Measurements from ENCODE around the gene ZBTB40.

ZBTB40 gene

GRCh38 chr1:22443332-22443731 is 8.3 kb upstream of the ZBTB40 start:
- no peak overlapping the region for H3K4me3 ChIP-seq (ENCODE audit: low read length)
- DNase-seq (ENCODE audit: low read depth) = no peak
- no peak for TF ChIP-seq CTCF (IDR thresholded peaks at IDR 0.05; ENCODE audit: insufficient read depth, low read depth, low read length, missing control alignments)

- DNase-seq (ENCODE audit: low read depth) = no peak
- TF ChIP-seq CTCF (IDR thresholded peaks at IDR 0.05; ENCODE audit: insufficient read depth, low read depth, low read length, missing control alignments) = no peak
These were observed 6.8 kb upstream of the ZBTB40 start for GRCh38 chr1:22444856-22445255.

GRCh38 chr1:22447621-22448111 is 4.0 kb upstream of the ZBTB40 start:
- peak; percentile 62 for DNase-seq (ENCODE audit: low read depth)
- no peak overlapping the region for H3K4me3 ChIP-seq (ENCODE audit: low read length)
- TF ChIP-seq CTCF (IDR thresholded peaks at IDR 0.05; ENCODE audit: insufficient read depth, low read depth, low read length, missing control alignments) = no peak

More at GRCh38 chr1:22444856-22445255, 6.8 kb upstream of the ZBTB40 start:
- no peak overlapping the region for H3K4me3 ChIP-seq (ENCODE audit: low read length)

GRCh38 chr1:22449636-22450035 is 2.0 kb upstream of the ZBTB40 start:
- H3K4me3 ChIP-seq (ENCODE audit: low read length) = no peak overlapping the region
- no peak for TF ChIP-seq CTCF (IDR thresholded peaks at IDR 0.05; ENCODE audit: insufficient read depth, low read depth, low read length, missing control alignments)
- DNase-seq (ENCODE audit: low read depth) = no peak

- no peak for DNase-seq (ENCODE audit: low read depth)
- TF ChIP-seq CTCF (IDR thresholded peaks at IDR 0.05; ENCODE audit: insufficient read depth, low read depth, low read length, missing control alignments) = no peak
- H3K4me3 ChIP-seq (ENCODE audit: low read length) = no peak overlapping the region
These were observed 1.2 kb upstream of the ZBTB40 start for GRCh38 chr1:22450351-22451021.

GRCh38 chr1:22452481-22452957 is 868 bp downstream of the ZBTB40 start:
- peak overlapping the region; percentile 87 for H3K4me3 ChIP-seq (ENCODE audit: low read length)
- no peak for TF ChIP-seq CTCF (IDR thresholded peaks at IDR 0.05; ENCODE audit: insufficient read depth, low read depth, low read length, missing control alignments)
- DNase-seq (ENCODE audit: low read depth) = peak; percentile 41

- TF ChIP-seq CTCF (IDR thresholded peaks at IDR 0.05; ENCODE audit: insufficient read depth, low read depth, low read length, missing control alignments) = no peak
- peak overlapping the region; percentile 87 for H3K4me3 ChIP-seq (ENCODE audit: low read length)
- DNase-seq (ENCODE audit: low read depth) = no peak
These were observed 1.5 kb downstream of the ZBTB40 start for GRCh38 chr1:22453181-22453580.
